MCF 10A (cell line): ENCODE data around the gene HMGN4. TPM values are rescaled to one million over a fixed set of nuclear protein-coding genes. Genes with fewer than 3 reads are reported as not detected.

Experiments used
- BruUV-seq: library from RNA; stranded (reverse); fragments of 400-500 nt; replicated peaks from 2 replicates; lab custom pipeline; 2021; lab: Mats Ljungman, UMichigan
- CTCF ChIA-PET: fragments of 300-600 bp; sonication (Branson Sonifier 250); formaldehyde crosslinking; extraction: SDS; loops from one replicate; lab custom pipeline; 2021; ENCODE audit warnings: antibody characterized with exemption, inconsistent platforms; lab: Yijun Ruan, JAX
- POLR2A ChIA-PET: fragments of 300-600, 350-650 bp; sonication (Branson Sonifier 250); formaldehyde crosslinking; extraction: SDS; loops from one replicate; lab custom pipeline; 2020; ENCODE audit warnings: antibody characterized with exemption, inconsistent platforms; lab: Yijun Ruan, JAX
- DNase-seq: peaks from one replicate; pipeline ENCODE4 v3.0.0-alpha.2; 2018; ENCODE audit not compliant: unreplicated experiment
- H3K27ac Mint-ChIP-seq: one replicate; pipeline ENCODE4 v1.8.0; 2022; ENCODE audit warnings: mild to moderate bottlenecking, low read depth, mixed read lengths; ENCODE audit not compliant: unreplicated experiment
- H3K27me3 Mint-ChIP-seq: one replicate; pipeline ENCODE4 v1.8.0; 2022; ENCODE audit warnings: mixed read lengths; ENCODE audit not compliant: insufficient read depth, unreplicated experiment
- H3K36me3 Mint-ChIP-seq: one replicate; pipeline ENCODE4 v1.8.0; 2022; ENCODE audit warnings: mild to moderate bottlenecking, moderate library complexity, mixed read lengths; ENCODE audit not compliant: insufficient read depth, unreplicated experiment
- H3K4me1 Mint-ChIP-seq: one replicate; pipeline ENCODE4 v1.8.0; 2022; ENCODE audit warnings: mixed read lengths; ENCODE audit not compliant: insufficient read depth, unreplicated experiment
- H3K4me3 Mint-ChIP-seq: one replicate; pipeline ENCODE4 v1.8.0; 2022; ENCODE audit warnings: mild to moderate bottlenecking, moderate library complexity, mixed read lengths; ENCODE audit not compliant: unreplicated experiment
- H3K9me3 Mint-ChIP-seq: one replicate; pipeline ENCODE4 v1.8.0; 2022; ENCODE audit warnings: mixed read lengths; ENCODE audit not compliant: unreplicated experiment
- intact Hi-C: fragments of 100-400 bp; cut with micrococcal nuclease; formaldehyde crosslinking; loops from 2 replicates; pipeline ENCODE4 v1.14.1; 2022
- total RNA-seq: library from RNA; stranded (reverse); gene quantifications from 2 replicates; pipeline ENCODE4 v1.2.3, GENCODE V29; 2022
- TF ChIP-seq, protein P1 (sequence below): fragments of 200-600 bp; IDR thresholded peaks from one replicate; pipeline ENCODE4 v1.8.0; 2022; ENCODE audit warnings: antibody characterized with exemption, mild to moderate bottlenecking; ENCODE audit not compliant: unreplicated experiment

HMGN4 gene
- total RNA-seq, 1 experiment from 2014 or later = 71.7 TPM

DNA sequence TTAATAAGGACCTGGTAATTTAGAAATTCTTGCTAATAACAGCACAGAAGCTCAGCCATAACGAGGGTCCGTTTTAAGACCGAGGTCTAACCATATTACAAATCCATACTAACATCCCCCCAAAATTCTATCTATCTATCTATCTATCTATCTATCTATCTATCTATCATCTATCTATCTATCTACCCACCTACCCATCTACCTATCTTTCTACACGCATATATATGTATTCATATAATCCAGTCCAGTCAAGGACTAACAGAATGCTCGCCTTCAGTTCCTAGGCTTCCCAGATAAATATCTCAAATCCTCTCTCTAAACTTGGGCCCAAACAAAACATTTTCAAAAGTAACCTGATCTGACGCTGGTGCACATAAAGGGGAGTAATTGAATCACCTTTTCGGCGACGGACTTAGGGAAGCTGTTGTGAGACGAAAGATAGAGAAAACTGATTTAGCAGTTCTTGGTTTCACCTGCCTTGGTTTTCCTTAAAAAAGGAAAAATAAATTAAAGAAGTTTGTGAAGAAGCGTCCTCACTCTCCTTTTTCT, 14.5 kb downstream of the HMGN4 start:
- DNase-seq = no peak
- ChIA-PET CTCF (interaction anchor here (1.1 to 1.7 kb wide), 2 partner anchors 15 to 211 kb away, joined by 4 read pairs; partner anchors contain the start of gene HMGN4), POLR2A (interaction anchor here (0.6 to 7.2 kb wide), 15 partner anchors 11 to 358 kb away, joined by 3 to 76 read pairs (median 5); partner anchors contain the start of gene HMGN4)
- no peak overlapping the region for H3K4me3 Mint-ChIP-seq
- H3K27ac Mint-ChIP-seq = no peak overlapping the region
- no peaks in the 10 kb centered on the region for H3K27me3 Mint-ChIP-seq
- peaks cover 7% of the 10 kb centered on the region for H3K36me3 Mint-ChIP-seq
- BruUV-seq = no TSS peak
- TF ChIP-seq, protein P1, sequence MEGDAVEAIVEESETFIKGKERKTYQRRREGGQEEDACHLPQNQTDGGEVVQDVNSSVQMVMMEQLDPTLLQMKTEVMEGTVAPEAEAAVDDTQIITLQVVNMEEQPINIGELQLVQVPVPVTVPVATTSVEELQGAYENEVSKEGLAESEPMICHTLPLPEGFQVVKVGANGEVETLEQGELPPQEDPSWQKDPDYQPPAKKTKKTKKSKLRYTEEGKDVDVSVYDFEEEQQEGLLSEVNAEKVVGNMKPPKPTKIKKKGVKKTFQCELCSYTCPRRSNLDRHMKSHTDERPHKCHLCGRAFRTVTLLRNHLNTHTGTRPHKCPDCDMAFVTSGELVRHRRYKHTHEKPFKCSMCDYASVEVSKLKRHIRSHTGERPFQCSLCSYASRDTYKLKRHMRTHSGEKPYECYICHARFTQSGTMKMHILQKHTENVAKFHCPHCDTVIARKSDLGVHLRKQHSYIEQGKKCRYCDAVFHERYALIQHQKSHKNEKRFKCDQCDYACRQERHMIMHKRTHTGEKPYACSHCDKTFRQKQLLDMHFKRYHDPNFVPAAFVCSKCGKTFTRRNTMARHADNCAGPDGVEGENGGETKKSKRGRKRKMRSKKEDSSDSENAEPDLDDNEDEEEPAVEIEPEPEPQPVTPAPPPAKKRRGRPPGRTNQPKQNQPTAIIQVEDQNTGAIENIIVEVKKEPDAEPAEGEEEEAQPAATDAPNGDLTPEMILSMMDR = no peak
- intact Hi-C loops = loop anchor here (1.0 to 5.0 kb wide), 2 partner anchors 14 to 210 kb away; partner anchors contain the start of gene HMGN4
- H3K9me3 Mint-ChIP-seq = no peaks in the 10 kb centered on the region
- peaks cover 21% of the 10 kb centered on the region for H3K4me1 Mint-ChIP-seq

DNA sequence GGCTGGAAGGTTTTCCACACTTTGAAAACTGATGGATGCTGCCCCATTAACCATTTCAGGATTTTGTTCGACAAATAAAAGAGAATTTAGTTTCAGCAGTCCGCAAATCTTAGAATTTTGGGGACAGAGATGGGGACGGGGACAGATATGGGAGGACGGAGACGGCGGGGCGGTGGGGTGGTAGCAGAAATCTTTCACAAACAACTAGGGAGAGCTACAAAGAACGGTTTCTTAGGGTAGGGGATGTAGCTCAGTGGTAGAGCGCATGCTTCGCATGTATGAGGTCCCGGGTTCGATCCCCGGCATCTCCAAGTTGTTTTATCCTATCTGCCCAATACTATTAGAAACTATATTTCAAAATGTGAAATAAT, 15.1 kb downstream of the HMGN4 start:
- Mint-ChIP-seq H3K27me3 (no peaks in the 10 kb centered on the region), H3K27ac (no peak overlapping the region), H3K4me1 (peaks cover 21% of the 10 kb centered on the region), H3K9me3 (no peaks in the 10 kb centered on the region), H3K36me3 (peaks cover 7% of the 10 kb centered on the region), H3K4me3 (no peak overlapping the region)
- CTCF ChIA-PET = interaction anchor here (0.6 to 1.7 kb wide), 3 partner anchors 15 to 212 kb away, joined by 3 to 4 read pairs (median 4); partner anchors contain the start of gene HMGN4
- BruUV-seq = no TSS peak
- DNase-seq = peak; percentile 74
- TF ChIP-seq, protein P1 = no peak
- intact Hi-C loops = loop anchor here (1.0 to 5.0 kb wide), 2 partner anchors 15 to 211 kb away; partner anchors contain the start of gene HMGN4
- POLR2A ChIA-PET = interaction anchor here (0.6 to 7.2 kb wide), 20 partner anchors 12 to 1259 kb away, joined by 3 to 76 read pairs (median 4); partner anchors contain the start of gene HMGN4

DNA sequence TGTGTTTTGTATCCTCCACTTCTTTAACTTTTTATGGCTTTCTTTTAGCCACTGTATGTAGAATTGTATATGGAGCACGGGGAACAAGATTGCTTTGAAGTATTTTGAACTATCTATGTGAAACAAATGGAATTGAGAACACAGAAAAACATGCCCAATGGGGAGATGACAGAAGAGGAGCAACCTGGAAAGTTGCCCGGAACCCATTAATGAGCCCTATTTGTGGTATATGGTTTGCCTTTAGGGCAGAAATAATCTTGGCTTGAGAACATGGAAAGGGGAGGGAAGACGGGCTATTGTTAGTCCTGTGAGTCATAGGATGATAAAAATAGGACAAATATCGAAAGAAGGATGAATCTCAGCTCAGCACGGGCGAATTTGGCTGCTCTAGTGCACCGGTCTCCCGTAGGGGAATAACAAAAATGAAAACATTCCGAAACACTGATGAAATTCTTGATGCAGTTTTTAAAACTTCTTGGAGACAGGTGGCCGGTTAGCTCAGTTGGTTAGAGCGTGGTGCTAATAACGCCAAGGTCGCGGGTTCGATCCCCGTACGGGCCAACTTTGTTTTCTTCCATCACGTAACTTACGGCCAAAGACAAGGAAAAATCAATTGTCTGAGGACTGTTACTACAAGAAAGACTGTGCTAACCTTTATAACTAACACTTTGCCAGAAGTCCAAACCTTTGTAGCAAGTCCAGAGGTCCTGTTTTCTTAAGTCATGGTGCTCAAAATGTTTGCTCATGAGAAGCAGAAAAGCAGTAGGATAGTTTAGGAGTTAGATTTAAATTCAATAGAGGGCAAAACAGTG, 15.7 kb downstream of the HMGN4 start:
- H3K4me3 Mint-ChIP-seq = no peak overlapping the region
- POLR2A ChIA-PET = interaction anchor here (0.6 to 7.2 kb wide), 23 partner anchors 11 to 1258 kb away, joined by 3 to 76 read pairs (median 4); partner anchors contain the start of gene HMGN4
- H3K4me1 Mint-ChIP-seq = peaks cover 21% of the 10 kb centered on the region
- peaks cover 7% of the 10 kb centered on the region for H3K36me3 Mint-ChIP-seq
- no TSS peak for BruUV-seq
- no peaks in the 10 kb centered on the region for H3K27me3 Mint-ChIP-seq
- CTCF ChIA-PET = interaction anchor here (0.6 to 1.7 kb wide), 3 partner anchors 16 to 212 kb away, joined by 3 to 4 read pairs (median 4); partner anchors contain the start of gene HMGN4
- H3K9me3 Mint-ChIP-seq = no peaks in the 10 kb centered on the region
- no peak overlapping the region for H3K27ac Mint-ChIP-seq
- TF ChIP-seq, protein P1 = no peak
- DNase-seq = peak; percentile 95
- intact Hi-C loops = loop anchor here (1.0 to 5.0 kb wide), 3 partner anchors 16 to 223 kb away; partner anchors contain the start of gene HMGN4

DNA sequence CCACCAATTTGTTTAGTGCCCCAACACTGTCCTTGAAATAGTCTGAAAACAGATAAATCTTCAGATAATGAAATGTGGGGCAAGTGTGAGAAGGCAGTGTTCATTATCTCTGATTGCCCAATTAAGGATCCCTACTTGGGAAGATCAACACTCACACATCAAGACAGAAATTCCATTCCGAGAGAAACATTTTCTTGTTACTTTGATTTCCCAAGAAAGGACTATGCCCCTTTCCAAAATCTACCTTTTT, 16.2 kb downstream of the HMGN4 start:
- Mint-ChIP-seq H3K9me3 (no peaks in the 10 kb centered on the region), H3K4me3 (no peak overlapping the region), H3K27me3 (no peaks in the 10 kb centered on the region), H3K36me3 (peaks cover 7% of the 10 kb centered on the region), H3K27ac (no peak overlapping the region), H3K4me1 (peaks cover 21% of the 10 kb centered on the region)
- ChIA-PET POLR2A (interaction anchor here (0.7 to 7.2 kb wide), 12 partner anchors 13 to 272 kb away, joined by 3 to 76 read pairs (median 6); partner anchors contain the start of gene HMGN4), CTCF (interaction anchor here (0.9 kb wide), 1 partner anchor 213 kb away, joined by 4 read pairs; no protein-coding TSS in a partner anchor)
- intact Hi-C loops = loop anchor here (2.0 to 5.0 kb wide), 2 partner anchors 212 to 224 kb away; no protein-coding TSS in a partner anchor
- no TSS peak for BruUV-seq
- DNase-seq = no peak
- TF ChIP-seq, protein P1 = no peak
